Peyer's patch (tissue), 4 donors: ENCODE measurements around the gene NDUFB10. TPM values are rescaled to one million over a fixed set of nuclear protein-coding genes. Genes with fewer than 3 reads are reported as not detected.

ENCODE experiments used
- DNase-seq, 3 donors: peaks; one replicate each; pipeline ENCODE4 v3.0.0-alpha.2; 2017 to 2019
- H3K27ac ChIP-seq, 4 donors: fragments of 200-600 bp; sonication (generic); one replicate each; pipeline ENCODE4 v1.5.1; 2016 to 2019
- H3K27me3 ChIP-seq, 2 donors: fragments of 200-600 bp; sonication (generic); one replicate each; pipeline ENCODE4 v1.5.1; 2019
- H3K36me3 ChIP-seq, 3 donors: fragments of 200-600 bp; sonication (generic); one replicate each; pipeline ENCODE4 v1.5.1; 2016 to 2019
- H3K4me1 ChIP-seq, 4 donors: fragments of 200-600 bp; sonication (generic); one replicate each; pipeline ENCODE4 v1.5.1; 2016 to 2019
- H3K4me3 ChIP-seq, 4 donors: fragments of 200-600 bp; sonication (generic); 1 replicate in 3 of 4; 2 replicates in 1 of 4; pipeline ENCODE4 v1.5.1; 2016 to 2019; ENCODE audit warnings: mild to moderate bottlenecking in 1 of 4
- H3K9me3 ChIP-seq, 4 donors: fragments of 200-600 bp; sonication (generic); one replicate each; pipeline ENCODE4 v1.5.1; 2016 to 2019; ENCODE audit warnings: mild to moderate bottlenecking in 1 of 4
- CTCF ChIP-seq, 6 experiments: fragments of 450-650 bp in 4 of 6; fragments of 200-600 bp in 2 of 6; sonication (generic) in 1 of 6; IDR thresholded peaks; one replicate each; pipeline ENCODE4 v1.5.1; 2017 to 2019; ENCODE audit warnings: antibody characterized with exemption in 6 of 6, mild to moderate bottlenecking in 3 of 6, moderate library complexity in 1 of 6
- POLR2A ChIP-seq, 2 donors: fragments of 450-650 bp; IDR thresholded peaks; one replicate each; pipeline ENCODE4 v1.5.1; 2017; ENCODE audit warnings: antibody characterized with exemption in 2 of 2, mild to moderate bottlenecking in 2 of 2, moderate library complexity in 2 of 2
- total RNA-seq, 4 donors: library from RNA; depleted of rRNA; stranded (reverse); fragments of >200 nt; gene quantifications; one replicate each; pipeline ENCODE4 v1.1.0, GENCODE V29; 2016

NDUFB10 gene
- total RNA-seq, 4 donors from 2014 or later: 55.3 to 373 (median 236) TPM

DNA sequence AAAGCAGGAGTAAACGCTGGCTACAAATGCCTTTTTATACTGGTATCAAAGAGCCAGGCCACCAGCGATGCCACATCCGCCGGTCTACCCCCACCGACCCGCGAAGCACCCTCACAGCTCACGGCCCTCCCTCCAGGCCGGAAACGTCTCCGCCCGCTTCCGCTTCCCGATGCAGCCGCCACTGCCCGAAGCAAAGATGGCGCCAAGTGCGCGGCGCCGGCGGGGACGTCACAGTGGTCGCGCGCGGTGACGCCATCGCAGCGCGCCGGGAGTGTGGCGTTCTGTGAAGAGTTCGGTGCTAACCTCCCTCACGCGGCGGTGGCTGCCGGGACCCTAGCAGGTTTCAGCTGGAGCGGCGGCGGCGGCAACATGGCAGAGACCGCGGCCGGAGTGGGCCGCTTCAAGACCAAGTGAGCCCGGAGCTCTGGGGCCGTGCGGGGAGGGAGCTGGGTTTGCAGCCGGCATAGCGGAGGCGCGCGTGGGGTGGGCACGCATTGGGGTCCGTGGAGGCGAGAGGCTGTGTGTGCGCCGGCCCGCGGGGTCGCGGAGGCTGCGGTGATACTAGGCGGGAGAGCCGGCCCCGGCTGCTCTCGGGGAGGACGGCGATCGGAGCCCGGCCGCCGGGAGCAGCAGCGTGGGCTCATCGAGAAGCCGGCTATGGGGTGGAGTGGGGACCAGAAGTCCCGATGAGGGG is 12.6 kb downstream of the NDUFB10 start, which contains the start of gene TBL3:
Gene TBL3 (plus strand): TSS at position 258 of the 694 bp plus-strand sequence. CDS start 112 bp downstream, at position 370.
- H3K4me3 ChIP-seq: peak within 1 kb of the TSS; percentile 82 to 100 (median 95)
- peaks cover 3 to 25% (median 15%) of the 10 kb centered on the region in 4 donors for H3K4me1 ChIP-seq
- H3K27me3 ChIP-seq: no peaks in the 10 kb centered on the region
- no peaks in the 10 kb centered on the region for H3K9me3 ChIP-seq
- peak within 1 kb of the TSS; percentile 90 to 96 (median 92) for H3K27ac ChIP-seq
- DNase-seq: peak; percentile 93 to 97 (median 96)
- TF ChIP-seq POLR2A (IDR thresholded peaks at IDR 0.05) (peak; percentile 94), CTCF (IDR thresholded peaks at IDR 0.05) (peak in 2 of 6 experiments; percentile 22 to 31)
- peaks cover 0 to 31% (median 0%) of the 10 kb centered on the region in 3 donors for H3K36me3 ChIP-seq

DNA sequence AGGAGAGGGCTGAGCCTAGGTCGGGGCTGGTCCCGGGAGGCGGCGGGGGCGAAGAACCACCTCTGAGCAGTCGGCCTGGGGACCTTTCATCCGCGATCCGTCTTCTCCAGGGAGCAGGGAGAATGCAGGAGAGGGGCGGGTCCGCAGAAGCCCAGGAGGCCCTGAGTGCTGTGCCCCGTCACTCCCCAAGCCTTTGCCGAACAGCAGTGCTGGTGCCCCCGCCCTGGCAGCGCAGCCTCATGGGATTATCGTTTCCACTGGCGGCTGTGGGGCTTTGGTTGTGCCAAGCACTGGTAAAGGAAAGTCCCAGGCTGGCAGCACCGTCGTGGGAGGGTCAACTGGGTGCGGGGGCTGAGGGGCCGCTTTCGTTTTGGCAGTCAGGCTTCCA is 13.1 kb downstream of the NDUFB10 start:
- H3K9me3 ChIP-seq: no peaks in the 10 kb centered on the region
- peak in 1 of 3 donors; percentile 48 for DNase-seq
- peaks cover 3 to 25% (median 15%) of the 10 kb centered on the region in 4 donors for H3K4me1 ChIP-seq
- H3K36me3 ChIP-seq: peaks cover 0 to 36% (median 0%) of the 10 kb centered on the region in 3 donors
- H3K27me3 ChIP-seq: no peaks in the 10 kb centered on the region
- no peak for TF ChIP-seq CTCF (IDR thresholded peaks at IDR 0.05)
- no peak for TF ChIP-seq POLR2A (IDR thresholded peaks at IDR 0.05)
- H3K4me3 ChIP-seq: peak overlapping the region; percentile 82 to 100 (median 95)
- H3K27ac ChIP-seq: peak overlapping the region in 2 of 4 donors; percentile 90 to 93

DNA sequence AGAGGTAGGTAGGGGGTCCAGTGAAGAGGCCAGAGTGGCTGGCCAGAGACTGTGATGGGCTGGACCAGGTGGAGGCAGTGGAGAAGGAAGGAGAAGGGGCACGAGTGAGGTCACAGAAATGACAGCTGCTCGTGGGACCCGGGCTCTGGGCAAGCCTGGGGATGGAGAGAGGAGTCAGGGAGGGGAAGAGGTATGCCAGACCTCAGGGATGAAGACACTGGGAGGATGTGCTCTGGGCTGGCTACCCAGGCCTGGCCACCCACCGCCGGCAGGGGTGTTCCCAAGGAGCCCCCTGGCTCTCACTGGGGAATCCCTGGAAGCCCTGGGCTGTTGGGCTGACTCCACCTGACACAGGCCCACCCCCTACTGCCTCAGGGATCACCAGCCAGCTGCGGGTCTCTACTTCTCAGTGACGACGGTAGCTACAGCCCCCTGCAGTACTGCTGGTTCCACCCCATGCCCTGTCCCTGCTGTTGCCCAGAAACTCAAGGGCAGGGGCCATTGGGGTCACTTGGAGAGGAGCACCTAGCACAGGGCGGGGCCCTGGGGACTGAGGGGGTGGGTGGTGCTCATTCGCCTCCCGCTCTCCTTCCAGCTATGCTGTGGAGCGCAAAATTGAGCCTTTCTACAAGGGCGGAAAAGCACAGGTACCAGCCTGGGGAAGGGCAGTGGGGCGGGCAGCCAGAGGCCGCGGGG is 14.3 kb downstream of the NDUFB10 start:
- Histone ChIP-seq H3K27ac (no peak overlapping the region), H3K9me3 (no peaks in the 10 kb centered on the region), H3K27me3 (no peaks in the 10 kb centered on the region), H3K4me3 (no peak overlapping the region), H3K36me3 (peaks cover 0 to 47% (median 0%) of the 10 kb centered on the region in 3 donors), H3K4me1 (peaks cover 3 to 25% (median 15%) of the 10 kb centered on the region in 4 donors)
- DNase-seq: no peak
- TF ChIP-seq POLR2A (IDR thresholded peaks at IDR 0.05) (no peak), CTCF (IDR thresholded peaks at IDR 0.05) (no peak)

- Histone ChIP-seq H3K4me1 (peaks cover 3 to 26% (median 15%) of the 10 kb centered on the region in 4 donors), H3K36me3 (peaks cover 0 to 47% (median 0%) of the 10 kb centered on the region in 3 donors), H3K4me3 (no peak overlapping the region), H3K27me3 (no peaks in the 10 kb centered on the region), H3K9me3 (no peaks in the 10 kb centered on the region), H3K27ac (no peak overlapping the region)
- no peak for TF ChIP-seq POLR2A (IDR thresholded peaks at IDR 0.05)
- no peak for TF ChIP-seq CTCF (IDR thresholded peaks at IDR 0.05)
- no peak for DNase-seq
Observed at GRCh38 chr16:1974157-1975070, 15.1 kb downstream of the NDUFB10 start.
